ENCODE data around the gene TRIO. TPM values are rescaled to one million over a fixed set of nuclear protein-coding genes. Genes with fewer than 3 reads are reported as not detected.

The TRIO gene
- total RNA-seq, 3 donors from 2014 or later (not counting 1 experiment from before 2014, with no cell fraction given) = 84.6 to 136 (median 94.3) TPM

DNA sequence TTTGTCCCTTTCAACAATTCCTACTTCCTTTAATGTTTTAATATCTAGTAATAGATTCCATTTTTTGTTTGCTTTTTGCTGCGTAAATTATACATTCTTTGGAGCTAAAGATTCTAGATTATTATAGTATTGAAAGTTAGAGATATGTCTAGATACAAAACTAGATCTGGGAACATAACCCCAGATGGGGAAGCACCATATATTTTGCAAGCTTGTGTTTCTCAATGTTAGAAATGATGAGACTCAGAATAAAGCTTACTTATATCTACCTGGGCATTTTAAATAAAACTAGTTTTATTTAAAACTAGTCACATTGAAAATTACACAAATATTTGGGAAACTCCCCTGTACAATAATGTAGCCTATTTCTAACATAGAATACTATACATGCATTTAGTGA is 32.2 kb downstream of the TRIO start:
- Mint-ChIP-seq H3K4me3 (no peak overlapping the region), H3K9me3 (no peaks in the 10 kb centered on the region), H3K4me1 (peaks cover 36 to 39% of the 10 kb centered on the region in 2 donors), H3K36me3 (no peaks in the 10 kb centered on the region), H3K27me3 (ENCODE audit: low read depth in 2 of 2) (no peaks in the 10 kb centered on the region), H3K27ac (no peak overlapping the region)
- ATAC-seq (no peak), DNase-seq (no peak)
- intact Hi-C loops (cut with micrococcal nuclease) = no loop called here
- Histone ChIP-seq H3K27me3 (ENCODE audit: control insufficient read depth, insufficient read depth, low read length) (no peaks in the 10 kb centered on the region), H3K36me3 (ENCODE audit: control insufficient read depth, insufficient read depth, low read length) (no peaks in the 10 kb centered on the region), H3K4me1 (ENCODE audit: control insufficient read depth, insufficient read depth, low read length) (peaks cover 29% of the 10 kb centered on the region), H3K27ac (ENCODE audit: low read length) (no peak overlapping the region), H3K9me3 (ENCODE audit: control insufficient read depth, insufficient read depth, low read length) (no peaks in the 10 kb centered on the region), H3K4me3 (ENCODE audit: low read length) (no peak overlapping the region)
- TF ChIP-seq, protein P1, sequence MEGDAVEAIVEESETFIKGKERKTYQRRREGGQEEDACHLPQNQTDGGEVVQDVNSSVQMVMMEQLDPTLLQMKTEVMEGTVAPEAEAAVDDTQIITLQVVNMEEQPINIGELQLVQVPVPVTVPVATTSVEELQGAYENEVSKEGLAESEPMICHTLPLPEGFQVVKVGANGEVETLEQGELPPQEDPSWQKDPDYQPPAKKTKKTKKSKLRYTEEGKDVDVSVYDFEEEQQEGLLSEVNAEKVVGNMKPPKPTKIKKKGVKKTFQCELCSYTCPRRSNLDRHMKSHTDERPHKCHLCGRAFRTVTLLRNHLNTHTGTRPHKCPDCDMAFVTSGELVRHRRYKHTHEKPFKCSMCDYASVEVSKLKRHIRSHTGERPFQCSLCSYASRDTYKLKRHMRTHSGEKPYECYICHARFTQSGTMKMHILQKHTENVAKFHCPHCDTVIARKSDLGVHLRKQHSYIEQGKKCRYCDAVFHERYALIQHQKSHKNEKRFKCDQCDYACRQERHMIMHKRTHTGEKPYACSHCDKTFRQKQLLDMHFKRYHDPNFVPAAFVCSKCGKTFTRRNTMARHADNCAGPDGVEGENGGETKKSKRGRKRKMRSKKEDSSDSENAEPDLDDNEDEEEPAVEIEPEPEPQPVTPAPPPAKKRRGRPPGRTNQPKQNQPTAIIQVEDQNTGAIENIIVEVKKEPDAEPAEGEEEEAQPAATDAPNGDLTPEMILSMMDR (IDR thresholded peaks at IDR 0.05) = no peak
- WGBS (ENCODE audit: insufficient coverage) = no CpG with 5 or more reads among the region's 1 CpG

- H3K4me3 Mint-ChIP-seq = no peak overlapping the region
- Histone ChIP-seq H3K36me3 (ENCODE audit: control insufficient read depth, insufficient read depth, low read length) (no peaks in the 10 kb centered on the region), H3K4me1 (ENCODE audit: control insufficient read depth, insufficient read depth, low read length) (peaks cover 28% of the 10 kb centered on the region), H3K4me3 (ENCODE audit: low read length) (no peak overlapping the region), H3K27ac (ENCODE audit: low read length) (no peak overlapping the region), H3K27me3 (ENCODE audit: control insufficient read depth, insufficient read depth, low read length) (no peaks in the 10 kb centered on the region), H3K9me3 (ENCODE audit: control insufficient read depth, insufficient read depth, low read length) (no peaks in the 10 kb centered on the region)
- TF ChIP-seq, protein P1 (IDR thresholded peaks at IDR 0.05) = no peak
- H3K27ac Mint-ChIP-seq = no peak overlapping the region
- no peaks in the 10 kb centered on the region for H3K36me3 Mint-ChIP-seq
- DNase-seq (no peak), ATAC-seq (no peak)
- WGBS (ENCODE audit: insufficient coverage) = 92% methylated on average over 1 of the region's 2 CpGs
- H3K9me3 Mint-ChIP-seq = no peaks in the 10 kb centered on the region
- intact Hi-C loops (cut with micrococcal nuclease) = no loop called here
- H3K4me1 Mint-ChIP-seq = peaks cover 36 to 37% of the 10 kb centered on the region in 2 donors
- H3K27me3 Mint-ChIP-seq (ENCODE audit: low read depth in 2 of 2) = no peaks in the 10 kb centered on the region
Observed at GRCh38 chr5:14176888-14177287, 33.7 kb downstream of the TRIO start.

DNA sequence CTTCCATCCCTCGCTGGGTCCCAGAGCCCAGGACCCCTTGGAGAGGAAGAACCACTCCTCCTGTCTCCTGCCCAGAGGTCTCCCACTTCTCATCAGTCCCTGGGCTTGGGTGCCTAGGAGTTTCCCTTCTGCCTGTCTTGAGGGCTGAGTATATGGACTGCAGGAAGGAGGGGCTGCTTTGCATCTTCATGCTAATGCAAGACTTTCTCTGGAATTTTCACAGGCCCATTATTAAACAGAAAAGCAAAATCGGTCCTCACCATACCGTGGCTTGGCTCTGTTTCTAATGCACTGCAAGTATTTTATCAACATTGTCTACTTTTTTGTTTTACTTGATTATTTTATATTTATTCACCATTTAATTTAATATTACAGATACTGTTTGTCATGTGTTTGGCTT is 34.5 kb downstream of the TRIO start:
- no peaks in the 10 kb centered on the region for H3K27me3 ChIP-seq (ENCODE audit: control insufficient read depth, insufficient read depth, low read length)
- H3K36me3 Mint-ChIP-seq = no peaks in the 10 kb centered on the region
- no peak overlapping the region for H3K27ac ChIP-seq (ENCODE audit: low read length)
- ATAC-seq (no peak), DNase-seq (no peak)
- TF ChIP-seq, protein P1 (IDR thresholded peaks at IDR 0.05) = no peak
- no peaks in the 10 kb centered on the region for H3K36me3 ChIP-seq (ENCODE audit: control insufficient read depth, insufficient read depth, low read length)
- H3K4me1 Mint-ChIP-seq = peaks cover 31 to 33% of the 10 kb centered on the region in 2 donors
- WGBS (ENCODE audit: insufficient coverage) = 89% methylated on average over 3 of the region's 3 CpGs
- no peak overlapping the region for H3K4me3 ChIP-seq (ENCODE audit: low read length)
- H3K4me1 ChIP-seq (ENCODE audit: control insufficient read depth, insufficient read depth, low read length) = peaks cover 22% of the 10 kb centered on the region
- H3K9me3 ChIP-seq (ENCODE audit: control insufficient read depth, insufficient read depth, low read length) = no peaks in the 10 kb centered on the region
- intact Hi-C loops (cut with micrococcal nuclease) = no loop called here
- H3K4me3 Mint-ChIP-seq = no peak overlapping the region
- no peaks in the 10 kb centered on the region for H3K27me3 Mint-ChIP-seq (ENCODE audit: low read depth in 2 of 2)
- no peaks in the 10 kb centered on the region for H3K9me3 Mint-ChIP-seq
- H3K27ac Mint-ChIP-seq = no peak overlapping the region

DNA sequence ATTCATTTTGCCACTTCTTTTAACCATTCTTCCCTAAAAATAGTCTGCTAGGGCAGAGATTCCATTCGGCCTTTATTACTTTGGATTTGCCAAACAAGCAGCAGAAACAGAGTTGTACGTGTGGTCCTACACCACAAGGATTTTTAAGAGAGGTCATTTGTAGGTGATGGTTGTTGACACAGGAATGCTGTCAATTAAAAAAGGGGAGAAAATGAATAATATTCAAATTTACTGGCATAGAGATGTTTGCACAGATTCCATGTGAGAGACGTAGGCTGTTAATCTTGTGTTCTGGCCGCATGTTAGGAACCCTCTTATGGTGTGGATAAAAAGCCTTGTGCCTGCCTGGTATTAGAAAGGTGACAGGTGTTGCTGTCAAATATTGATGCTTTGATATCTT is 34.9 kb downstream of the TRIO start:
- WGBS (ENCODE audit: insufficient coverage) = 88% methylated on average over 4 of the region's 4 CpGs
- peaks cover 19% of the 10 kb centered on the region for H3K4me1 ChIP-seq (ENCODE audit: control insufficient read depth, insufficient read depth, low read length)
- no peak overlapping the region for H3K4me3 ChIP-seq (ENCODE audit: low read length)
- Mint-ChIP-seq H3K36me3 (no peaks in the 10 kb centered on the region), H3K27ac (no peak overlapping the region), H3K4me1 (peaks cover 29 to 32% of the 10 kb centered on the region in 2 donors), H3K27me3 (ENCODE audit: low read depth in 2 of 2) (no peaks in the 10 kb centered on the region), H3K4me3 (no peak overlapping the region), H3K9me3 (no peaks in the 10 kb centered on the region)
- no peaks in the 10 kb centered on the region for H3K36me3 ChIP-seq (ENCODE audit: control insufficient read depth, insufficient read depth, low read length)
- H3K27ac ChIP-seq (ENCODE audit: low read length) = no peak overlapping the region
- TF ChIP-seq, protein P1 (IDR thresholded peaks at IDR 0.05) = no peak
- intact Hi-C loops (cut with micrococcal nuclease) = no loop called here
- no peaks in the 10 kb centered on the region for H3K27me3 ChIP-seq (ENCODE audit: control insufficient read depth, insufficient read depth, low read length)
- no peaks in the 10 kb centered on the region for H3K9me3 ChIP-seq (ENCODE audit: control insufficient read depth, insufficient read depth, low read length)
- no peak for ATAC-seq
- no peak for DNase-seq
